Measurements from ENCODE around the gene PTPRG. TPM values are rescaled to one million over a fixed set of nuclear protein-coding genes. Genes with fewer than 3 reads are reported as not detected.

The PTPRG gene
- total RNA-seq, 2 experiments from 2014 or later, result 0.03 to 0.05 TPM

DNA sequence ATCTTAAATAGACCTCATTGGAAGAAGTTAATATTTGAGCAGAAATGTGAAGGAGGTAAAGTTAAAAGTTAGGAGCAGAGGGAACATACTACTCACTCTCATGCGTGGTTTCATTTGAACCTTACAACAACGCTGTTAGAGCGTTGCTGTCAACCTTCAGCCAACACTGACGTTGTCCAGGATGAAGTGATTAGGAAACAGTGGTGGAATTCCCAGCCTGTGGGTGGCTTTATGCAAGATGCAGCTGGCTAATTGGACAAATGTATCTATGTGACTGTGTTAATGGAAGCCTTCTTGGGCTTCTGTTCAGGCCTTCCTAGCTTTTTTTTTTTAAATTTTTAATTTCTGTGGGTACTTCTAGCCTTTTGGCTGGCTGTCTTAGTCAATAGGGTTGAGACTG, 40.5 kb downstream of the PTPRG start:
- no peaks in the 10 kb centered on the region for H3K4me1 Mint-ChIP-seq (ENCODE audit: low read depth)
- no peaks in the 10 kb centered on the region for H3K27me3 Mint-ChIP-seq
- intact Hi-C loops (cut with DNase I, micrococcal nuclease), result no loop called here
- H3K4me1 ChIP-seq (ENCODE audit: insufficient read depth, low read length), result no peaks in the 10 kb centered on the region
- no peak overlapping the region for H3K27ac Mint-ChIP-seq
- no peak overlapping the region for H3K4me3 ChIP-seq (ENCODE audit: low read length)
- H3K36me3 ChIP-seq (ENCODE audit: insufficient read depth, low read length), result no peaks in the 10 kb centered on the region
- CTCF ChIA-PET, result no interaction called here
- ATAC-seq (ENCODE audit: poor library complexity) (no peak), DNase-seq (no peak)
- TF ChIP-seq, protein P1, sequence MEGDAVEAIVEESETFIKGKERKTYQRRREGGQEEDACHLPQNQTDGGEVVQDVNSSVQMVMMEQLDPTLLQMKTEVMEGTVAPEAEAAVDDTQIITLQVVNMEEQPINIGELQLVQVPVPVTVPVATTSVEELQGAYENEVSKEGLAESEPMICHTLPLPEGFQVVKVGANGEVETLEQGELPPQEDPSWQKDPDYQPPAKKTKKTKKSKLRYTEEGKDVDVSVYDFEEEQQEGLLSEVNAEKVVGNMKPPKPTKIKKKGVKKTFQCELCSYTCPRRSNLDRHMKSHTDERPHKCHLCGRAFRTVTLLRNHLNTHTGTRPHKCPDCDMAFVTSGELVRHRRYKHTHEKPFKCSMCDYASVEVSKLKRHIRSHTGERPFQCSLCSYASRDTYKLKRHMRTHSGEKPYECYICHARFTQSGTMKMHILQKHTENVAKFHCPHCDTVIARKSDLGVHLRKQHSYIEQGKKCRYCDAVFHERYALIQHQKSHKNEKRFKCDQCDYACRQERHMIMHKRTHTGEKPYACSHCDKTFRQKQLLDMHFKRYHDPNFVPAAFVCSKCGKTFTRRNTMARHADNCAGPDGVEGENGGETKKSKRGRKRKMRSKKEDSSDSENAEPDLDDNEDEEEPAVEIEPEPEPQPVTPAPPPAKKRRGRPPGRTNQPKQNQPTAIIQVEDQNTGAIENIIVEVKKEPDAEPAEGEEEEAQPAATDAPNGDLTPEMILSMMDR (IDR thresholded peaks at IDR 0.05), result no peak
- peaks cover 0 to 12% of the 10 kb centered on the region in 2 experiments for H3K9me3 ChIP-seq (ENCODE audit: control insufficient read depth in 1 of 2, insufficient read depth in 1 of 2, low read length in 2 of 2)
- no peak overlapping the region for H3K27ac ChIP-seq (ENCODE audit: low read depth in 1 of 2, low read length in 2 of 2)
- no peaks in the 10 kb centered on the region for H3K27me3 ChIP-seq (ENCODE audit: control insufficient read depth in 1 of 2, insufficient read depth in 2 of 2, low read length in 2 of 2)
- no peaks in the 10 kb centered on the region for H3K36me3 Mint-ChIP-seq (ENCODE audit: low read depth)
- H3K4me3 Mint-ChIP-seq, result no peak overlapping the region
- H3K9me3 Mint-ChIP-seq, result peaks cover 2% of the 10 kb centered on the region
- POLR2A ChIA-PET, result no interaction called here

DNA sequence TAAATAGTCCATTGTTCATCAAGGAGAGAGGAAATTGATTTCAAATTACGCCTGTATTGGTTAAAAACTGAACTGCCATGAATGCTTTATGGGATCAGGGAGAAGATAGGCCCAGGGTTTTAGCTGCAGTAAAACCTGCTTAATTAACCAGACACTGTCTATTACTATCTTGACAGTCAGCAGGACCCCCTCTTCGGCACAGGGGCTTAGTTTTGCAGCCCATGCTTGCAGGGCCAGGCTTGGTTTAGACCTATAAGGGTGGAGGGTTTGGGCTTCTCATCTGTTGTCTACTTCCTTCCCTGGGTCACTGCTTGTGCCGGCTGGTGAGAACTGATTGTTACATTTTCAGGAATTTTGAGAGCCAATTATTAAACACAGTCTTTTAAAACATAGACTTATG, 41.1 kb downstream of the PTPRG start:
- no peak overlapping the region for H3K27ac ChIP-seq (ENCODE audit: low read depth in 1 of 2, low read length in 2 of 2)
- DNase-seq (no peak), ATAC-seq (ENCODE audit: poor library complexity) (no peak)
- H3K4me1 Mint-ChIP-seq (ENCODE audit: low read depth), result no peaks in the 10 kb centered on the region
- H3K9me3 Mint-ChIP-seq, result peaks cover 2% of the 10 kb centered on the region
- H3K4me1 ChIP-seq (ENCODE audit: insufficient read depth, low read length), result no peaks in the 10 kb centered on the region
- no peak overlapping the region for H3K4me3 Mint-ChIP-seq
- ChIA-PET POLR2A (no interaction called here), CTCF (no interaction called here)
- no peaks in the 10 kb centered on the region for H3K27me3 ChIP-seq (ENCODE audit: control insufficient read depth in 1 of 2, insufficient read depth in 2 of 2, low read length in 2 of 2)
- peaks cover 0 to 12% of the 10 kb centered on the region in 2 experiments for H3K9me3 ChIP-seq (ENCODE audit: control insufficient read depth in 1 of 2, insufficient read depth in 1 of 2, low read length in 2 of 2)
- peaks cover 4% of the 10 kb centered on the region for H3K27me3 Mint-ChIP-seq
- H3K36me3 ChIP-seq (ENCODE audit: insufficient read depth, low read length), result no peaks in the 10 kb centered on the region
- no peak overlapping the region for H3K4me3 ChIP-seq (ENCODE audit: low read length)
- TF ChIP-seq, protein P1 (IDR thresholded peaks at IDR 0.05), result no peak
- intact Hi-C loops (cut with DNase I, micrococcal nuclease), result no loop called here
- no peak overlapping the region for H3K27ac Mint-ChIP-seq
- H3K36me3 Mint-ChIP-seq (ENCODE audit: low read depth), result no peaks in the 10 kb centered on the region

DNA sequence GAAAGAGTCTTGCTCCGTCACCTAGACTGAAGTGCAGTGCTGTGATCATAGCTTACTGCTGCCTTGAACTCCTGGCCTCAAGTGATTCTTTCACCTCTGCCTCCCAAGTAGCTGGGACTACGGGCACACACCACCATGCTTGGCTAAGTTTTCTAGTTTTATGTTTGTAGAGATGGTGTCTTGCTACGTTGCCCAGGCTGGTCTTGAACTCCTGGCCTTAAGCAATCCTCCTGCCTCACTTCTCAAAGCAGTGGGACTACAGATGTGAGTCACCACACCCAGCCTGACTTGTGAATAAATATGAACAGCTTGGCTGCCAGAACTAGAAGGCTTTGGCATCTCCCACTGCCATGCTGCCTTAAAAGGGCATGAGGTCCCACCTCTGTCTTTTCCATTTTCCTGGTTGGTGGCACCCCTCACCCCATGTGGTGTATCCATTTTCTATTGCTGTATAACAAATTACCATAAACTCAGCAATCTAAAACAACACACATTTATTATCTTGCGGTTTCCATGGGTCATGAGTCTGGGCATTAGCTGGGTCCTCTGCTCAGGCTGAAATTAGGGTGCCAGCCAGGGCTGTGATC, 44.3 kb downstream of the PTPRG start:
- Histone ChIP-seq H3K27ac (ENCODE audit: low read depth in 1 of 2, low read length in 2 of 2) (no peak overlapping the region), H3K27me3 (ENCODE audit: control insufficient read depth in 1 of 2, insufficient read depth in 2 of 2, low read length in 2 of 2) (no peaks in the 10 kb centered on the region), H3K4me1 (ENCODE audit: insufficient read depth, low read length) (no peaks in the 10 kb centered on the region), H3K36me3 (ENCODE audit: insufficient read depth, low read length) (no peaks in the 10 kb centered on the region), H3K4me3 (ENCODE audit: low read length) (no peak overlapping the region), H3K9me3 (ENCODE audit: control insufficient read depth in 1 of 2, insufficient read depth in 1 of 2, low read length in 2 of 2) (peaks cover 0 to 17% of the 10 kb centered on the region in 2 experiments)
- TF ChIP-seq, protein P1 (IDR thresholded peaks at IDR 0.05), result no peak
- Mint-ChIP-seq H3K27ac (no peak overlapping the region), H3K4me1 (ENCODE audit: low read depth) (no peaks in the 10 kb centered on the region), H3K4me3 (no peak overlapping the region), H3K27me3 (peaks cover 4% of the 10 kb centered on the region), H3K36me3 (ENCODE audit: low read depth) (no peaks in the 10 kb centered on the region), H3K9me3 (no peaks in the 10 kb centered on the region)
- CTCF ChIA-PET, result no interaction called here
- intact Hi-C loops (cut with DNase I, micrococcal nuclease), result no loop called here
- no peak for DNase-seq
- no peak for ATAC-seq (ENCODE audit: poor library complexity)
- POLR2A ChIA-PET, result no interaction called here

Measured in CD4-positive, alpha-beta T cell (primary cell).